ENCODE data around the gene SYNPO2. TPM values are rescaled to one million over a fixed set of nuclear protein-coding genes. Genes with fewer than 3 reads are reported as not detected.

The SYNPO2 gene
- total and polyA plus RNA-seq, 2 of the 13 experiments (the other 11 are each of a cell fraction or from before 2014, with no cell fraction given), result not detected

DNA sequence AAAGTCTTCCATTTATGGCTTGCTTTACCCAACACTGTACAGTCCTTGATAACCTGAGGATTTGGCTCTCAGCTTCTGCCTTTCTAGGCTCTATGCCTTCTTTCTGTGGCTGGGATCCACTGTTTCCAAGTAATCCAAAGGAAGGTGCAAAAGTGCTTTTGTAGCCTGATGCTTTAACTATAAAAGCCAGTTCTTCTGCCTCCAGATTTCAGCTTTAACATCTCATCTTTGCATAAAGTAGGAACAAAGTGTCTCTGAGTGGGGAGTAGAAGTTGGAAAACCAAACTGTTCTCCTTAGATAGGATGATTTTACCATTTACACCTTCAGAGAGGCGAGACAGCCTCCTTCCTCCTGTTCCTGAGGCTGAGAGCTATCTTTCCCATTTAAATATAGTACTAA, 41.7 kb upstream of the SYNPO2 start (continued):
- TF ChIP-seq JDP2 (CRISPR knock-in tag; IDR thresholded peaks at IDR 0.05; ENCODE audit: borderline replicate concordance) (no peak), MIER2 (CRISPR knock-in tag; IDR thresholded peaks at IDR 0.05) (no peak)
- TF ChIP-seq, protein P1, sequence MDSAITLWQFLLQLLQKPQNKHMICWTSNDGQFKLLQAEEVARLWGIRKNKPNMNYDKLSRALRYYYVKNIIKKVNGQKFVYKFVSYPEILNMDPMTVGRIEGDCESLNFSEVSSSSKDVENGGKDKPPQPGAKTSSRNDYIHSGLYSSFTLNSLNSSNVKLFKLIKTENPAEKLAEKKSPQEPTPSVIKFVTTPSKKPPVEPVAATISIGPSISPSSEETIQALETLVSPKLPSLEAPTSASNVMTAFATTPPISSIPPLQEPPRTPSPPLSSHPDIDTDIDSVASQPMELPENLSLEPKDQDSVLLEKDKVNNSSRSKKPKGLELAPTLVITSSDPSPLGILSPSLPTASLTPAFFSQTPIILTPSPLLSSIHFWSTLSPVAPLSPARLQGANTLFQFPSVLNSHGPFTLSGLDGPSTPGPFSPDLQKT (CRISPR knock-in tag; IDR thresholded peaks at IDR 0.05; ENCODE audit: borderline replicate concordance), result no peak
- TF ChIP-seq, protein P2, sequence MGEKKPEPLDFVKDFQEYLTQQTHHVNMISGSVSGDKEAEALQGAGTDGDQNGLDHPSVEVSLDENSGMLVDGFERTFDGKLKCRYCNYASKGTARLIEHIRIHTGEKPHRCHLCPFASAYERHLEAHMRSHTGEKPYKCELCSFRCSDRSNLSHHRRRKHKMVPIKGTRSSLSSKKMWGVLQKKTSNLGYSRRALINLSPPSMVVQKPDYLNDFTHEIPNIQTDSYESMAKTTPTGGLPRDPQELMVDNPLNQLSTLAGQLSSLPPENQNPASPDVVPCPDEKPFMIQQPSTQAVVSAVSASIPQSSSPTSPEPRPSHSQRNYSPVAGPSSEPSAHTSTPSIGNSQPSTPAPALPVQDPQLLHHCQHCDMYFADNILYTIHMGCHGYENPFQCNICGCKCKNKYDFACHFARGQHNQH (CRISPR knock-in tag; IDR thresholded peaks at IDR 0.05), result no peak

DNA sequence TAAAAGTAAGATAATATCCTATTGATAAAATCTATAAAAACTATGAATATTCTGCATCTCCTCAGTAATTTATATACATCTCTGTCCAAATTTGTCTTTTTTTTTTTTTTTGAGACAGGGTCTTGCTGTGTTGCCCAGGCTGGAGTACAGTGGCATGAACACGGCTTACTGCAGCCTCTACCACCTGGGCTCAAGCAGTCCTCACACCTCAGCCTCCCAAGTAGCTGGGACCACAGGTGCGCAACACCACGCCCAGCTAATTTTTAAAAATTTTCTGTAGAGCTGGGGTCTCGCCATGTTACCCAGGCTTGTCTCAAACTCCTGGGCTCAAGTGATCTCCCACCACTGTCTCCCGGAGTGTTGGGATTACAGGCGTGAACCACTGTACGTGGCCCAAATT, 40.4 kb upstream of the SYNPO2 start:
- intact Hi-C loops (cut with micrococcal nuclease; ENCODE audit: unreplicated experiment), result no loop called here
- Histone ChIP-seq H3K36me3 (replicated peaks in 1 of 2; ENCODE audit: control insufficient read depth in 1 of 2, insufficient read depth in 2 of 2, low read length in 2 of 2) (no peaks in the 10 kb centered on the region), H3K79me2 (ENCODE audit: insufficient read depth, low read length) (no peaks in the 10 kb centered on the region), H3K4me3 (replicated peaks in 1 of 3; ENCODE audit: insufficient read depth in 1 of 3, low read depth in 2 of 3, low read length in 3 of 3) (no peak overlapping the region), H3K9ac (ENCODE audit: insufficient read depth, low read depth, low read length) (no peak overlapping the region), H3K4me1 (ENCODE audit: insufficient read depth, low read length) (peaks cover 14% of the 10 kb centered on the region; the same call in 1 of the 2 replicates), H2AFZ (ENCODE audit: low read length) (no peak overlapping the region), H3K4me2 (ENCODE audit: low read depth, low read length) (no peak overlapping the region), H3K27me3 (ENCODE audit: control insufficient read depth in 1 of 2, insufficient read depth in 2 of 2, low read length in 2 of 2) (no peaks in the 10 kb centered on the region), H3K9me3 (ENCODE audit: low read length) (no peaks in the 10 kb centered on the region), H3K27ac (ENCODE audit: extremely low read length, insufficient read depth, low read length) (no peak overlapping the region), H4K20me1 (ENCODE audit: insufficient read depth, low read length) (no peaks in the 10 kb centered on the region)
- 83% methylated on average over 7 of the region's 7 CpGs for WGBS (ENCODE audit: low lambda C conversion rate)
- ATAC-seq (no peak), DNase-seq (ENCODE audit: low spot score) (no peak), FAIRE-seq (no peak)
- no peak for TF ChIP-seq ARNTL (CRISPR knock-in tag; IDR thresholded peaks at IDR 0.05)
- no TSS peak for BruUV-seq (replicated peaks)
- CTCF ChIA-PET (ENCODE audit: low intra/inter-chr PET ratio, low total read pairs), result no interaction called here
- POLR2A ChIA-PET, result no interaction called here
- in situ Hi-C loops (cut with HindIII; ENCODE audit: extremely low pct_ligation_motif_present, low pct_unique_long_range_greater_than_20kb), result no loop called here

DNA sequence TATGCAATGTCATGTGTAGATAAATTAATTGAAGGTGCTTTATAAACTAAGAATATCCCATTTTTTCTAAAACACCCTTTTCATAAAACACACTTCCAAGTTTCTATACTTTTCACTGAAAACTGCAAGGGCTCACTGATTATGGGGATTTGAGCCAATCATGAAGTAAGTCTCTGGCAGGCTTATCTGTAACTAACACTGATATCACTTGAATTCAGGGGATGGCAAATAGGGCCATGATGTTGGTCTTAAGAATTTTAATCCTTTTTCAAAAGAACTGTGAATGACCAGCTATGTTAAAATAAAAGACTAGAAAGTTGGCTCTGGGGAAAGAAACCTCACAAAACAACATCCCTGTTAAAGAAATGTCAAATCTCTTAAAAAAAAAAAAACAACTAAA, 39.8 kb upstream of the SYNPO2 start:
- Histone ChIP-seq H3K4me3 (replicated peaks in 1 of 3; ENCODE audit: insufficient read depth in 1 of 3, low read depth in 2 of 3, low read length in 3 of 3) (no peak overlapping the region), H3K9ac (ENCODE audit: insufficient read depth, low read depth, low read length) (no peak overlapping the region), H3K27ac (ENCODE audit: extremely low read length, insufficient read depth, low read length) (no peak overlapping the region), H4K20me1 (ENCODE audit: insufficient read depth, low read length) (no peaks in the 10 kb centered on the region), H3K9me3 (ENCODE audit: low read length) (no peaks in the 10 kb centered on the region), H2AFZ (ENCODE audit: low read length) (no peak overlapping the region), H3K4me1 (ENCODE audit: insufficient read depth, low read length) (peaks cover 14% of the 10 kb centered on the region; the same call in 1 of the 2 replicates), H3K79me2 (ENCODE audit: insufficient read depth, low read length) (no peaks in the 10 kb centered on the region), H3K27me3 (ENCODE audit: control insufficient read depth in 1 of 2, insufficient read depth in 2 of 2, low read length in 2 of 2) (no peaks in the 10 kb centered on the region), H3K36me3 (replicated peaks in 1 of 2; ENCODE audit: control insufficient read depth in 1 of 2, insufficient read depth in 2 of 2, low read length in 2 of 2) (no peaks in the 10 kb centered on the region), H3K4me2 (ENCODE audit: low read depth, low read length) (no peak overlapping the region)
- in situ Hi-C loops (cut with HindIII; ENCODE audit: extremely low pct_ligation_motif_present, low pct_unique_long_range_greater_than_20kb) (no loop called here), intact Hi-C loops (cut with micrococcal nuclease; ENCODE audit: unreplicated experiment) (no loop called here)
- ChIA-PET POLR2A (no interaction called here), CTCF (ENCODE audit: low intra/inter-chr PET ratio, low total read pairs) (no interaction called here)
- ATAC-seq, result no peak
- DNase-seq (ENCODE audit: low spot score), result no peak
- no TSS peak for BruUV-seq (replicated peaks)
- FAIRE-seq, result no peak
- TF ChIP-seq ZNF317 (CRISPR knock-in tag; IDR thresholded peaks at IDR 0.05), result no peak
- TF ChIP-seq, protein P3, sequence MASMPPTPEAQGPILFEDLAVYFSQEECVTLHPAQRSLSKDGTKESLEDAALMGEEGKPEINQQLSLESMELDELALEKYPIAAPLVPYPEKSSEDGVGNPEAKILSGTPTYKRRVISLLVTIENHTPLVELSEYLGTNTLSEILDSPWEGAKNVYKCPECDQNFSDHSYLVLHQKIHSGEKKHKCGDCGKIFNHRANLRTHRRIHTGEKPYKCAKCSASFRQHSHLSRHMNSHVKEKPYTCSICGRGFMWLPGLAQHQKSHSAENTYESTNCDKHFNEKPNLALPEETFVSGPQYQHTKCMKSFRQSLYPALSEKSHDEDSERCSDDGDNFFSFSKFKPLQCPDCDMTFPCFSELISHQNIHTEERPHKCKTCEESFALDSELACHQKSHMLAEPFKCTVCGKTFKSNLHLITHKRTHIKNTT (CRISPR knock-in tag; IDR thresholded peaks at IDR 0.05), result no peak

Measured in HepG2 (cell line).